Epithelial cell of proximal tubule (primary cell): ENCODE data around the gene NAA25. TPM values are rescaled to one million over a fixed set of nuclear protein-coding genes. Genes with fewer than 3 reads are reported as not detected.
A peak's percentile ranks its signal among the peaks of the same experiment; 100 is the strongest.
"Not testable (repeated sequence)": the region's sequence is repeated elsewhere in the genome, so short reads cannot be mapped to it uniquely, and the experiment has no call there.

Source experiments
- DNase-seq: peaks from one replicate; pipeline ENCODE4 v3.0.0-alpha.2; 2011; ENCODE audit warnings: low read depth
- H3K4me3 ChIP-seq: 2 replicates; pipeline ENCODE4 v1.5.1; 2011; ENCODE audit warnings: low read depth, mild to moderate bottlenecking, low read length
- total RNA-seq: library from RNA; depleted of rRNA; stranded (reverse); fragments of >200 nt; gene quantifications from 2 replicates; pipeline ENCODE4 v1.2.3, GENCODE V29; 2015
- TF ChIP-seq, protein P1 (sequence below): conservative IDR thresholded peaks from 2 replicates; pipeline ENCODE4 v1.5.1; 2012; ENCODE audit warnings: low read depth, mild to moderate bottlenecking, low read length

Gene NAA25
- total RNA-seq, 1 donor from 2014 or later = 11.8 TPM

- TF ChIP-seq, protein P1, sequence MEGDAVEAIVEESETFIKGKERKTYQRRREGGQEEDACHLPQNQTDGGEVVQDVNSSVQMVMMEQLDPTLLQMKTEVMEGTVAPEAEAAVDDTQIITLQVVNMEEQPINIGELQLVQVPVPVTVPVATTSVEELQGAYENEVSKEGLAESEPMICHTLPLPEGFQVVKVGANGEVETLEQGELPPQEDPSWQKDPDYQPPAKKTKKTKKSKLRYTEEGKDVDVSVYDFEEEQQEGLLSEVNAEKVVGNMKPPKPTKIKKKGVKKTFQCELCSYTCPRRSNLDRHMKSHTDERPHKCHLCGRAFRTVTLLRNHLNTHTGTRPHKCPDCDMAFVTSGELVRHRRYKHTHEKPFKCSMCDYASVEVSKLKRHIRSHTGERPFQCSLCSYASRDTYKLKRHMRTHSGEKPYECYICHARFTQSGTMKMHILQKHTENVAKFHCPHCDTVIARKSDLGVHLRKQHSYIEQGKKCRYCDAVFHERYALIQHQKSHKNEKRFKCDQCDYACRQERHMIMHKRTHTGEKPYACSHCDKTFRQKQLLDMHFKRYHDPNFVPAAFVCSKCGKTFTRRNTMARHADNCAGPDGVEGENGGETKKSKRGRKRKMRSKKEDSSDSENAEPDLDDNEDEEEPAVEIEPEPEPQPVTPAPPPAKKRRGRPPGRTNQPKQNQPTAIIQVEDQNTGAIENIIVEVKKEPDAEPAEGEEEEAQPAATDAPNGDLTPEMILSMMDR = no peak
- no peak for DNase-seq
- H3K4me3 ChIP-seq = no peak overlapping the region
Measured at GRCh38 chr12:112116232-112117060, 7.9 kb upstream of the NAA25 start.

DNA sequence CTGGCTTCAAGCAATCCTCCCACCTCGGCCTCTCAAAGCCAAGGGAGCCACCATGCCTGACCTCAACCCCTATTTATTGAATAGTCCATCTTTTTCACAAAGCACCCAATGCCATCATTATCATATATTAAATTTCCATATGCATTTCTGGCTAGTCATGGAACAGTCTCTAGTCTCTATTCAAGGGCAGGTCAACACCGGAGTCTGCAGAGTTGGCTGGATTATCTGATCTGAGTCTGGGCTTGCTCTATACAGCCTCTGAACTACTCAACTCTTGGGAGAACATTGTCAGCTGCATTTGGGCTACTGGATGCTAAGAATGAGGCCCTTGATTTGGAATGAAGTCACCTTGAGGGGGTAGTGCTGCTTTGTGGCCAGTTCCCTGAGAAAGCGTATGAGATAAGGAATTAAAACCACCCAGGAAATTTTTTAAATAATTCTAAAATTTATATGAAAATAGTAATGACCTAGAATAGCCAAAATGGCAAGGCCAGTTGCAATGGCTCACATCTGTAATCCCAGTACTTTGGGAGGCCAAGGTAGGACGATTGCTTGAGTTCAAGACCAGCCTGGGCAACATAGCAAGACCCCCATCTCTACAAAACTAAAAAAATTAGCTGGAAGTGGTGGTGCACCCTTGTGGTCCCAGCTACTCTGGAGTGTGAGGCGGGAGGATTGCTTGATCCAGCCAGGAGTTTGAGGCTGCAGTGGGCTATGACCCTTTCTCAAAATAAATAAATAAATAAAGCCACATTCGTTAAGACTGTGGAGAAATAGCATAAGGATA, 6.9 kb upstream of the NAA25 start:
- DNase-seq = no peak
- TF ChIP-seq, protein P1 = no peak
- no peak overlapping the region for H3K4me3 ChIP-seq

GRCh38 chr12:112112409-112113133, 4.0 kb upstream of the NAA25 start:
- TF ChIP-seq, protein P1 = no peak
- DNase-seq = no peak
- no peak overlapping the region for H3K4me3 ChIP-seq

DNA sequence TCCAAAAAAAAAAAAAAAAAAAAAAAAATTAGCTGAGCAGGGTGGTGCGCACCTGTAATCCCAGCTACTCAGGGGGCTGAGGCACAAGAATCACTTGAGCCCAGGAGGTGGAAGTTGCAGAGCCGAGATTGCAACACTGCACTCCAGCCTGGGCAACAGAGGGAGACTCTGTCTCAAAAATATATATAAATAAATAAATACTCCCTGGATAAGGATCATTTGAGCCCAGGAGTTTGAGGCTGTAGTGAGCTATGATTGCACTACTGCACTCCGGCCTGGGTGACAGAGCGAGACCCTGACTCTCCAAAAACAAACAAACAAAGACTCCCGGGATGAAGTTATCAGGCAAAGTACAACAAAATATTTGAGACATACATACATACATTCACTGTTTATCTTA, 3.3 kb upstream of the NAA25 start:
- H3K4me3 ChIP-seq = no peak overlapping the region
- DNase-seq = no peak
- TF ChIP-seq, protein P1 = no peak

- not testable (repeated sequence) for DNase-seq, H3K4me3 ChIP-seq
Measured at GRCh38 chr12:112110787-112111662, 2.4 kb upstream of the NAA25 start.

DNA sequence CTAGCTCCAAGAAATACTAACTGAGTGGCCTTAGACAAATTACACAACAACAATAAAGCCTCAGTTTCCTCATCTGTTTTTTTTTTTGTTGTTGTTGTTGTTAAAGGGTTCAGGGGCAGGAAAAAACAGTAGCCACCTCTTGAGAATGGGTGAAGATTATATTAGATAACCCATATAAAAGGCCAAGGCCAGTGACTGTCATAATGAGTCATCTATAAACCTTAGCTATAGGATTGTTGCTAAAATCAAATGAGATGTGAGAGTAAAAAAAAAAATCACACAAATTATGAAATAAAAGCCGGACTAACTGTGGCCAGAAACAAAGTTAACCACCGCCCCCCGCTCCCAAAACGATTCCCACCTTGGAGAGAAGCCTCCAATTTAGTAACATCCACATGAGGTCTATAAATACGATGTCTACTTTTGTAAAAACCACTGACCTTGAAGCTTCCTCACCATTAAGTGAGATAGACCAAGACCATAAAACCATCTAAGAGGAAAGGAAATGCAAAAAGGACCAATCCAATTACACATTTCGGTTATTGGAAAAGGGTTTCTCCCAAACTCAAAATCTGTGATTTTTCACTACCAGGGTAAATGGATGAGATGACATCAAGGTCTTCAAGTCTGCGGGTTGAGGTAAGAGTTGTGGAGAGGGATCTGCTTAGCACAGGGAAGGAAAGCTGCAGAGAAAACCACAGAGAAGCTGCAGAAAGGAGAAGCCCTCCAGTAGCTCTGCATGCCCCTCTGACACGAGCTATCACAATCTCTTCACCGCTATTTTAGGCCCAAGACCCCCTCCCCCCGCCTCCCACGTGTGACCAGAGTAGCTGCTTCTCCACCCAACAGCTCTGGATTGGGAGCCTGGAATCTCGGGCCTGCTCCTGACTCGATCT, 1.0 kb downstream of the NAA25 start:
- H3K4me3 ChIP-seq = peak overlapping the region; percentile 62
- no peak for DNase-seq
- TF ChIP-seq, protein P1 = no peak
